NT2/D1 (cell line): ENCODE data around the gene OPRL1.

Experiments used
- YY1 ChIP-seq: IDR thresholded peaks from 2 replicates; pipeline ENCODE4 v1.6.1; 2011; ENCODE audit not compliant: insufficient read length, insufficient read depth
- ZNF274 ChIP-seq: IDR thresholded peaks from 2 replicates; pipeline ENCODE4 v1.6.1; 2011; ENCODE audit warnings: mild to moderate bottlenecking, low read depth, low read length

- TF ChIP-seq YY1 (no peak), ZNF274 (no peak)
Measured at GRCh38 chr20:64063389-64064144, 16.3 kb upstream of the OPRL1 start.
